Spleen (tissue), 11 donors: ENCODE data around the gene PRSS1. TPM values are rescaled to one million over a fixed set of nuclear protein-coding genes. Genes with fewer than 3 reads are reported as not detected.
"Not testable (repeated sequence)": the region's sequence is repeated elsewhere in the genome, so short reads cannot be mapped to it uniquely, and the experiment has no call there.

Source experiments
- DNase-seq: peaks from one replicate; pipeline ENCODE4 v3.0.0-alpha.2; 2020
- H3K27ac ChIP-seq, 8 donors: fragments of 200-600 bp; sonication (generic) in 7 of 8; 1 replicate in 4 of 8; 2 replicates in 4 of 8; pipeline versions ENCODE4 v1.5.0 to v1.8.0; 2016 to 2021; ENCODE audit warnings: inconsistent platforms in 4 of 8, mild to moderate bottlenecking in 4 of 8, moderate library complexity in 1 of 8
- H3K27me3 ChIP-seq, 7 donors: fragments of 200-600 bp; sonication (generic) in 6 of 7; replicated peaks in 1 of 7; 1 replicate in 4 of 7; 2 replicates in 3 of 7; pipeline versions ENCODE4 v1.5.0 to v1.8.0; 2016 to 2021; ENCODE audit warnings: inconsistent platforms in 3 of 7, mild to moderate bottlenecking in 1 of 7
- H3K36me3 ChIP-seq, 6 donors: fragments of 200-600 bp; sonication (generic) in 5 of 6; 1 replicate in 4 of 6; 2 replicates in 2 of 6; pipeline versions ENCODE4 v1.5.0 to v1.8.0; 2016 to 2021; ENCODE audit warnings: inconsistent platforms in 2 of 6
- H3K4me1 ChIP-seq, 6 donors: fragments of 200-600 bp; sonication (generic) in 5 of 6; 1 replicate in 3 of 6; 2 replicates in 3 of 6; pipeline versions ENCODE4 v1.5.0 to v1.8.0; 2016 to 2021; ENCODE audit warnings: inconsistent platforms in 3 of 6
- H3K4me3 ChIP-seq, 8 donors: fragments of 200-600 bp; sonication (generic) in 7 of 8; 1 replicate in 4 of 8; 2 replicates in 4 of 8; pipeline versions ENCODE4 v1.5.0 to v1.8.0; 2016 to 2021; ENCODE audit warnings: inconsistent platforms in 4 of 8, mild to moderate bottlenecking in 4 of 8, moderate library complexity in 2 of 8
- H3K9me3 ChIP-seq, 8 donors: fragments of 200-600 bp; sonication (generic) in 7 of 8; 1 replicate in 4 of 8; 2 replicates in 4 of 8; pipeline versions ENCODE4 v1.5.0 to v1.8.0; 2016 to 2021; ENCODE audit warnings: inconsistent platforms in 4 of 8
- CTCF ChIP-seq, 11 experiments: fragments of 200-600 bp in 7 of 11; fragments of 450-650 bp in 4 of 11; sonication (generic) in 4 of 11; IDR thresholded peaks in 8 of 11; conservative IDR thresholded peaks in 3 of 11; 1 replicate in 7 of 11; 2 replicates in 4 of 11; pipeline versions ENCODE4 v1.4.0 to v1.8.0; 2016 to 2021; ENCODE audit warnings: antibody characterized with exemption in 11 of 11, inconsistent platforms in 4 of 11, mild to moderate bottlenecking in 1 of 11
- POLR2A ChIP-seq, 3 donors: fragments of 450-650 bp; IDR thresholded peaks; one replicate each; pipeline ENCODE4 v1.5.1; 2017; ENCODE audit warnings: antibody characterized with exemption in 3 of 3, mild to moderate bottlenecking in 1 of 3
- POLR2AphosphoS5 ChIP-seq, 3 donors: sonication (generic); formaldehyde crosslinking; IDR thresholded peaks; one replicate each; pipeline ENCODE4 v1.5.1; 2017; ENCODE audit warnings: antibody characterized with exemption in 3 of 3
- WGBS, 5 donors: extraction: QIAGEN DNeasy Blood & Tissue Kit in 3 of 5; methylation state at CpG; one replicate each; pipeline versions ENCODE4 v1.1.5 to v1.1.7; 2013 to 2018; 5-methylcytosine and 5-hydroxymethylcytosine counted together
- intact Hi-C: fragments of 100-400 bp; cut with DNase I; formaldehyde crosslinking; loops from one replicate; pipeline ENCODE4 v1.15.0; 2023; ENCODE audit warnings: low total_unique reads
- polyA plus RNA-seq, 3 donors: library from polyadenylated mRNA; stranded (reverse); fragments of 200-250 nt; gene quantifications; one replicate each; pipeline ENCODE4 v1.2.1, GENCODE V29; 2013
- total RNA-seq, 7 donors: library from RNA; depleted of rRNA in 3 of 7; stranded (reverse); fragments of >200 nt in 3 of 7; fragmentation: NEBNext Ultra II Directional in 4 of 7; extraction: Animal tissue kit (Norgen Biotek cat#: 25700) in 4 of 7; gene quantifications; one replicate each; pipeline versions ENCODE4 v1.1.0 to v1.2.1, GENCODE V29; 2016 to 2021
- donor health status: healthy with polysubstance abuse.
- donor health status: DM: no; HTN: no; CAD: no; lungs with moderate emphysema.
- donor health status: DM: no; HTN: no; CAD: no.
- donor health status: Bipolar disorder and iron deficiency.
- donor health status: healthy.
- donor health status: DM: no; HTN: no; CAD: no.
- donor health status: DM: yes; HTN: yes; CAD: no.

The PRSS1 gene
- total and polyA plus RNA-seq, 10 donors = 0.88 to 6.3 (median 2.2) TPM; not detected in 4

- 62 to 82% (median 71%) methylated on average over 4 of the region's 4 CpGs for WGBS, 5 donors
- Histone ChIP-seq H3K4me3 (no peak overlapping the region), H3K27me3 (no peaks in the 10 kb centered on the region), H3K4me1 (peaks cover 0 to 12% (median 0%) of the 10 kb centered on the region in 6 donors), H3K36me3 (no peaks in the 10 kb centered on the region), H3K27ac (no peak overlapping the region), H3K9me3 (no peaks in the 10 kb centered on the region)
- TF ChIP-seq POLR2AphosphoS5 (IDR thresholded peaks at IDR 0.05) = no peak
- no peak for TF ChIP-seq CTCF (IDR thresholded peaks at IDR 0.05 in 8 of 11, conservative IDR thresholded peaks at IDR 0.05 in 3 of 11)
- no peak for TF ChIP-seq POLR2A (IDR thresholded peaks at IDR 0.05)
- no peak for DNase-seq
- intact Hi-C loops = loop anchor here (10.0 kb wide), 1 partner anchor 149 kb away; no protein-coding TSS in a partner anchor
Observed at GRCh38 chr7:142773937-142774744, 24.9 kb downstream of the PRSS1 start.

- Histone ChIP-seq H3K9me3 (no peaks in the 10 kb centered on the region), H3K4me1 (peaks cover 0 to 12% (median 0%) of the 10 kb centered on the region in 6 donors), H3K27me3 (no peaks in the 10 kb centered on the region), H3K36me3 (no peaks in the 10 kb centered on the region), H3K27ac (no peak overlapping the region), H3K4me3 (no peak overlapping the region)
- intact Hi-C loops = loop anchor here (10.0 kb wide), 1 partner anchor 150 kb away; no protein-coding TSS in a partner anchor
- WGBS, 5 donors = 53 to 84% (median 70%) methylated on average over 8 of the region's 8 CpGs
- TF ChIP-seq POLR2AphosphoS5 (IDR thresholded peaks at IDR 0.05) (no peak), POLR2A (IDR thresholded peaks at IDR 0.05) (no peak), CTCF (IDR thresholded peaks at IDR 0.05 in 8 of 11, conservative IDR thresholded peaks at IDR 0.05 in 3 of 11) (no peak)
- DNase-seq = no peak
Observed at GRCh38 chr7:142774826-142775225, 25.6 kb downstream of the PRSS1 start.

GRCh38 chr7:142775351-142776115 is 26.3 kb downstream of the PRSS1 start:
- H3K27me3 ChIP-seq, H3K9me3 ChIP-seq, H3K36me3 ChIP-seq, H3K4me3 ChIP-seq, DNase-seq, H3K27ac ChIP-seq: not testable (repeated sequence)
- 53 to 86% (median 69%) methylated on average over 4 to 6 of the region's 6 CpGs for WGBS, 5 donors
- peaks cover 0 to 12% (median 0%) of the 10 kb centered on the region in 6 donors for H3K4me1 ChIP-seq
- intact Hi-C loops = loop anchor here (10.0 kb wide), 1 partner anchor 151 kb away; no protein-coding TSS in a partner anchor

GRCh38 chr7:142776206-142776844 is 27.1 kb downstream of the PRSS1 start:
- no peaks in the 10 kb centered on the region for H3K36me3 ChIP-seq
- H3K4me1 ChIP-seq = peaks cover 0 to 7% (median 0%) of the 10 kb centered on the region in 6 donors
- no peak overlapping the region for H3K4me3 ChIP-seq
- 64 to 87% (median 70%) methylated on average over 9 of the region's 9 CpGs for WGBS, 5 donors
- intact Hi-C loops = loop anchor here (10.0 kb wide), 1 partner anchor 152 kb away; no protein-coding TSS in a partner anchor
- H3K9me3 ChIP-seq = no peaks in the 10 kb centered on the region
- H3K27ac ChIP-seq = no peak overlapping the region
- DNase-seq = no peak
- no peaks in the 10 kb centered on the region for H3K27me3 ChIP-seq
- TF ChIP-seq POLR2A (IDR thresholded peaks at IDR 0.05) = no peak
- TF ChIP-seq POLR2AphosphoS5 (IDR thresholded peaks at IDR 0.05) = no peak
- no peak for TF ChIP-seq CTCF (IDR thresholded peaks at IDR 0.05 in 8 of 11, conservative IDR thresholded peaks at IDR 0.05 in 3 of 11)

- not testable (repeated sequence) for H3K27ac ChIP-seq, H3K36me3 ChIP-seq, H3K9me3 ChIP-seq, H3K4me3 ChIP-seq, H3K27me3 ChIP-seq, DNase-seq, H3K4me1 ChIP-seq
- WGBS, 5 donors = 92 to 96% (median 92%) methylated on average over 2 of the region's 2 CpGs
- intact Hi-C loops = loop anchor here (10.0 kb wide), 1 partner anchor 152 kb away; no protein-coding TSS in a partner anchor
Observed at GRCh38 chr7:142776845-142777225, 27.6 kb downstream of the PRSS1 start.
